Iris pigment epithelial cell (primary cell): Measurements from ENCODE around the gene MYO5B.

ENCODE experiments used
- DNase-seq: peaks from one replicate; pipeline ENCODE4 v3.0.0-alpha.2; 2011; ENCODE audit warnings: low read depth

Gene MYO5B

DNA sequence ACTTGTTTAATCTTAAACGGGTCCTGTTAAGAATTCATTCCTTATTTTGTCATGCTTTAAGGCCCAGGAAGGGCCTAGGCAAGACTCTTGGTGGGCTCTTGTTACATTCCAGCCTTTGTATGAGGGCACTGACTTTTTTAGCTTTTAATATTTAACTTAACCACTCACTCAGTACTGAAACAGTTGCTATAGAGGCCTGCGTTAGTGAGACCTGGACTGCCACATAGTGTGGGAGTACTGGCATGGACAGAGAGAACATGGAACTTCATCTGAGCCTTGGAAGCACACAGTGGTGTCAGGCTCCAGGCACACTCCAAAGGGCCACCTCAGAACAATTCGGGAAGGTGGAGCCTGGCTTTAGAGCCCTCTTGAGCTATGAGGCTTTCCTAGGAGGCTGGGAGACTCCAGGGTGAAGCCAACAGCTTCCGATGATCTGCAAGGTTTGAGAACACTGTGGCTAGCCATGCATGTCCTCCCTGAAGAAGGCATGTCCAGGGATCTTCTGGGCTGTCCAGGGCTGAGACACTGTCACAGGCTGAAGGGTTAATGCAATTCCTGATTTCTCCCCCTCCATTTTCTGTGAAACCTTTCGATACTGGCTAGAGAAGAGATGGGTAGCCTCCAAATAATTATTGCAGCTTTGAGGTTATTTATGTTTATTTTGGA is 226.2 kb downstream of the MYO5B start:
- no peak for DNase-seq

GRCh38 chr18:49967636-49968313 is 227.2 kb downstream of the MYO5B start:
- DNase-seq, result no peak

DNA sequence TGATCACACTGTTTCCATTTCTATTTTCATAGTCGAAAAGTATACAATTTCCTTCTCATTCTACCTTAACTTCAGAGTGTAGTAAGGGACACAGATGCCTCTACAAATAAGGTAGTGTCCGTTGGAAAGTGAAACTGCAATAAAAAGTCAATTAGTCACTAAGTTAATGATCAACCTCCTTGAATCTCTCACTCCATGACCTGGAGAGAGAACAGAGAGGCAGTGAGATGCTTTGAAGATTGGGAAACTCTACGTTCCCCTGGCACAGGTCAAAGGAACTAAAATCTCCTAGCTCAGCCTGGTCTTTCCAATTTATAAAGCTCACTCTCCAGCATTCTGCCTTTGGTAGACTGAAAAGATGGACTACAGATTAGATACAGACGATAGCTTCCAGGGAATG is 227.8 kb downstream of the MYO5B start:
- DNase-seq, result no peak

DNA sequence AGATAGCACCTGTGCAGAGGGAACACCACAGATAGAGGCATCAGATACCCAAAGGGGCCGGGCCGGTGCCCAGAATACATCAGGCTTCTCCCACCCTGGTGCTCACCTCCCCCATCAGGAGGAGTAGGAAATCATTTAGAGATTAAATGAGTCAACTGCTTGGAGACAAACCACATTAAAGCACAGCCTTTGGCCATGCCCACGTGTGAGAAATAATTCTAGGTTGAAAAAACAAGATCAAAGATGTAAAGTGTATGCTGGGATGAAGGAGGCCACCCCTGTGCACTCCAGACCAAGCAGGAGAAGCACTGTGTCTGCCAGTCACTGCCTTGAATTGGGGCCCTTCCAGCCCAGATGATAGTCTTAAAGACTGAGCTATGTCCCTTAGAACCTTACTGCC is 228.9 kb downstream of the MYO5B start:
- DNase-seq, result no peak

- no peak for DNase-seq
These were observed 231.7 kb downstream of the MYO5B start for GRCh38 chr18:49963217-49963616.

DNA sequence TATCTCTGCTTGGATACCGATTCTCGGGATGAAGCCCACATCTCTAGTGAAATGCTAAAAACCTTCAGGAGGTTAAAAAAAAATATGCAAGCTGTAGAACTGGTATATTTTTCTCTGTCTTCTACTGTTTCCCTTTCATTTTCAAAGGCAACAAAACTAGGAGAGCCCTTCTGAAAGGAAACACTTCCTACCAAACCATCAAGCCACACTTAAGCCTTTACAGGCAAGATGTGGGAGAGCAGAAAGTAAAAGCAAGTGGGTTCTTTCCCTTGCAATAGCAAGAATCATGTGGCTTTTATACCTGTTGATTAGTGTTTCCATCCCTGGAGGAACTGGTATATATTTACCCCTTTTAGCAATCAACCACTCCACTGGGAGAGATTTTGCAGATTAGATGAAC is 233.7 kb downstream of the MYO5B start:
- no peak for DNase-seq

- no peak for DNase-seq
These were observed 234.6 kb downstream of the MYO5B start for GRCh38 chr18:49960376-49960775.

DNA sequence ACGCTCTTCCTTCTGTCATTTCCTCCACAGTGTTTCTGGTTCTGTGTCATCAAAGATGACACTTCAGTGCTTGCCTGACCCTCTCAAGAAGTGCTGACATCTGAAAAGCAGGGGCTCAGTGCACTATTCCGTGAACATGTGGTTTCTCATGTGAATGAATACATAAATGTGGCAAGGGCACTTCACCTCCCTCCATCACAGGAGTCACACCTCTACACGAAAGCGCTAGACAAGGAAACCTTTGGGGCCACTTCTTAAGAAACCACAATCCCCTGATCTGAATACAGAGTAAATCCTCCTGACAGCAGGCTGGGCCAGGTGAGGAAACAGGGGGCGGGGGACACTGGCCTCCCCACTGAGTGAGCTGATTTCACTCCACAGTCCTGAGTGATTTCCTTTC is 235.8 kb downstream of the MYO5B start:
- no peak for DNase-seq

DNA sequence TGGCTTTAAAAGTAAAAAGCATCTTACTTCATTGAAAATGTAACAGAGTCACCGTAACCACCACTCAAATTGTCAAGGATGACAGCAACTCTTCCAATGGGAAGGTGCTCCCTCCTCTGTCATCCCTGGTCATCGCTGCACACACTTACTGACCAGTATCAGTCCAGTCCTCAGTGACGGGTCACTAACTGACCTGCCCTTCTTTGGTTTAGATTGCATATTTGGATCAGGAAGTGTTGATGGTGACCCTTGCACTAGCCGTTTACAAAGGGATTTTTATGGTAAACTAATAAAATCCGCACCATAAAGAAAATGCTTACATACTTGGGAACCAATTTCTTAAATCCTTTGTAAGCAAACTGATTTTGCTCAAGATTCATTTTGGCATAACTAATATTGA is 239.7 kb downstream of the MYO5B start:
- no peak for DNase-seq

DNA sequence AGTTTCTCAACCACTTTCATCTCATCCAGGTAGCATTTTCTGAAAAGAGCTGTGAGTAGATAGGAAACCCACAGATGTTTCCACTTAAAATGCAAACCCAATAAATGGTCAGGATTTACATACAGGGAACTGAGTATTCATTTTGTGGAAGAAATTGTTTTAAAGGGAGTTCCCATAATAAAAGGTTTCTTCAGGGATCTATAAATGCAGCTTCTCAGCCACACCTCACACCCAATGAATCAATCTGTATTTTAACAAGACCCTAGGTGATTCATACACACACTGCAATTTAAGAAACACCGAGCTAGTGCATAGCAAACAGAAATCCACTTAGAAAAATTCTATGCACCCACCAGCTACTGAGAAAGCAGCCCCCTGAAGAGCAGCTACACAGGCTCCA is 241.6 kb downstream of the MYO5B start:
- no peak for DNase-seq

DNA sequence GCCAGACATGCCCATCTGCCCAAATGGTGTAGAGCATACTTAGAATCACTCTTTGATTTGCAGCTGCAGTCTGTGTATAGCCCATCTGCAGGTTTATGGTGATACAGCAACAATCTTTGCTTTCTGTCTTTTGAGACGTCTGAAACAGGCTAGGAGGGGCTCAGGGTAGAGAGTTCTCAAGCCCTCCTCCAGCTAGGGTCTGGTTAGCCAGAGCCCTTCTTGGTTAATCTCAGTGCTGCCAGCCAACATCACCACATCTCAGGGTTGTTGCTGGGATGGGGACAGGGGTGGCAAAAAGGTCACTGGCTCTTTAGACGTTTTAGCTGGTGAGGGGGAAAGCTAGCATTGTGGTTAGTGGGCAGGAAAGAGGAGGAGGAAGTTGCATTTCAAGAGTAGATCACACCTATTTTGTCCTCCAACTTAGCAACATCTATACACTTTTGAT is 245.0 kb downstream of the MYO5B start:
- no peak for DNase-seq

DNA sequence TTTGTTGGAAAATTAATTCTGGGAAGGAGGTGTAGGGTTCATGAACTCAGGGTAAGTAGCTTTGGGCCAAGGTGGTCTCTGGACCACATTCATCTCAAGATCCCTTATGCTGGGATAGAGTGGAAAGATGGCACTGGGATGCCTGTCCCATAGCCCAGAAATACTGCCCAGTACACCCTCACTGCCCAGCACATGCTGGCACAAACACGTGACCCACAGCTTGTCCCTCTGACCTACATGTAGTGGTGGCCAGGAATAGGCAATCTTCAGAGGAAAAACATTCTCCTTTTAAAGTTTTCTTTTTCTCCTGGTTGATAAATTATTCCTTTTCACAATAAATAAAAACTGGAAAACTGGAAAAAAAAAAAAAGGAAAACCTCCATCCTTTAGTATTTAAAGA is 246.0 kb downstream of the MYO5B start:
- no peak for DNase-seq

GRCh38 chr18:49944663-49945062 is 250.3 kb downstream of the MYO5B start:
- DNase-seq, result peak; percentile 36

DNA sequence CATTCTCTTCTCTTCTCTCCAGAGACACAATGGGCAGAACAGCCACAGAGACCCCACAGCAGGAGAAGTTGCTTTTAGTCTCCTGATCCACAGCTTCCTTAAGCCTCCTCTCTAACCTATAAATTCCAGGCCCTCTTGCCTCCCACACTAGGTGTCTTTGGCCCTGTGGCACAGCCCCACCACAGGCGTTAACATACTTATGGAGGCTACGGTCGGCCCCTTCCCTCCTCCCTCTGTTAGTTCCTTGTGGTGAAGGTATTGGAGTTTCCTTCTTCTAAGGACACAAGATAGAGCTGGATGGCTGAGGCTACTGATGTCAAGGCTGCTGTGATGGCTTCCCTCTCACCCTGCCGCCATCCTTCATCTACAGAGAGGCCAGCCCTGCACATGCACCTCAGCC is 258.1 kb downstream of the MYO5B start:
- DNase-seq, result no peak

DNA sequence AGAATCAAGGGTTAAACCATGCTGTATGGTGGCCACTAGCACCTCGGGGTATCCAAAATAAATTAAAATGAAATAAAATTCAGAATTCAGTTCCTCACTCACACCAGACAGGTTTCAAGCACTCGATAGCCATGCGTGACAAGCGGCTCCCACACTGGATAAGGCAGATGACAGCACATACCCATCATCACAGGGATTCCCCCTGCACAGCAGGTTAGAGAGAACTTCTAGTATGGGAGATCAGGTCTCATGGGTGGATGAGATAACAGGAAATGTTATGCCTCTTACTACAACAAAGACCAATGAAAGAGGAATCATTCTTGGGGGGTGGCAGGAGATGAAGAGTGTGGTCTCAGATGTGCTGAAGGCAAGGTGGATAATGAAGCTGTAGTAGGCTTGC is 259.7 kb downstream of the MYO5B start:
- no peak for DNase-seq

DNA sequence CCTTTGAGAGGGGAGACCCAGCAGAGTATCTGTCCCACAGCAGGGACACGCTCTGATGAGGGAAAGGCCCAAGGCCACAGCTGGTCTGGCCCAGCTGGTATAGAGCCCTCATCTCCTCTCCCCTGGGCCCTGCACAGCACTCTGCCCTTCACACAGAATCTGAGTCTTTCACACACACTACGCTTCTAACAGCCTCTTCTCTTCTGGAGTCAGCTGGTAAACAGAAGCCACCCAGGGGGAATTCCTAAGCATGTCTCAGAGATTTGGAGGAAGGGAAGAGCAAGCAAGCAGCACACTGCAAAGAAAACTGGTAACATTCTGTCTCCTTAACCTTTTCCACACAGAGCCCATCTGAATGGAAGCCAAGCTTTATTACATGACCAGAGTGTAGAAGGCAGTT is 260.5 kb downstream of the MYO5B start:
- DNase-seq, result no peak

DNA sequence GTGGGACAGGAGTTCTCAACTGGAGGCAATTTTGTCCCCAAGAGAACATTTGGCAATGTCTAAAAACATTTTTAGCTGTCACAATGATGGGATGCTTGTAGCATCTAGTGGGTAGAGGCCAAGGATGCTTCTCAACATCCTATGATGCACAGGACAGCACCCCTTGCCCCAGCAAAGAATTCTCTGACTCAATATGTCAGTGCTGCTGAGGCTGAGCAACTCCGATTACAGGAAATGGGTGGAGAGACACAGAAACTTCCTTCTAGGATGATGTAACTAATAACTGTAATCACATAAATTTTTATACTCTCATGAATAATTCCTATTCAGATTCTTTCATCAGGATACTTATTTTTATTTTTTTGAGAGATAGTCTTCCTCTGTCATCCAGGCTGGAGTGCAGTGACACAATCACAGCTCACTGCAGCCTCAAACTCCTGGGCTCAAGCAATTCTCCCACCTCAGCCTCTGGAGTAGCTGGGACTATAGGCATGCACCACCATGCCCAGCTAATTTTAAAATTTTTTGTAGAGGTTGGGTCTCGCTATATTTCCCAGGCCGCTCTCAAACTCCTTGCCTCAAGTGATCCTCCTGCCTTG is 261.3 kb downstream of the MYO5B start:
- peak; percentile 24 for DNase-seq

DNA sequence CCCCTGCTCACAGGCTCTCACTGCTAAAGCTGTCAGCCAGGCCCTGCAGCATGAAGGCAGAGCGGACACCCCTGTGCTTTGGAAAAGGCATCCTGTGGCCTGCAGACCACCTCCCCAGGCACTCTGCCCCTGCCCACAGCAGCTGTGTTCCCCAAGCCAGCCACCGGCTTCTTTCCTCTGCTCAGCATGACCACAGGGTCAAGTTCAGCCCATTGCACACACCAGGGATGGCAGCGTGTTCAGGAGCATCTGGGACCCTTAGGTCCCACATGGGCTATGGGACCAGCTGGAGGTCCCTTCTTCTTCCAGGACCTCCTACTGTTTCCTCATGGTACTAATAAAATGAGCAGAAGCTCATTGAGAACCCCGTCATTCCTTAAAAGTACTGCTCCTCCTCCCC is 263.2 kb downstream of the MYO5B start:
- no peak for DNase-seq

- DNase-seq, result no peak
These were observed 263.8 kb downstream of the MYO5B start for GRCh38 chr18:49931179-49931578.

- DNase-seq, result no peak
These were observed 268.7 kb downstream of the MYO5B start for GRCh38 chr18:49926106-49926745.

DNA sequence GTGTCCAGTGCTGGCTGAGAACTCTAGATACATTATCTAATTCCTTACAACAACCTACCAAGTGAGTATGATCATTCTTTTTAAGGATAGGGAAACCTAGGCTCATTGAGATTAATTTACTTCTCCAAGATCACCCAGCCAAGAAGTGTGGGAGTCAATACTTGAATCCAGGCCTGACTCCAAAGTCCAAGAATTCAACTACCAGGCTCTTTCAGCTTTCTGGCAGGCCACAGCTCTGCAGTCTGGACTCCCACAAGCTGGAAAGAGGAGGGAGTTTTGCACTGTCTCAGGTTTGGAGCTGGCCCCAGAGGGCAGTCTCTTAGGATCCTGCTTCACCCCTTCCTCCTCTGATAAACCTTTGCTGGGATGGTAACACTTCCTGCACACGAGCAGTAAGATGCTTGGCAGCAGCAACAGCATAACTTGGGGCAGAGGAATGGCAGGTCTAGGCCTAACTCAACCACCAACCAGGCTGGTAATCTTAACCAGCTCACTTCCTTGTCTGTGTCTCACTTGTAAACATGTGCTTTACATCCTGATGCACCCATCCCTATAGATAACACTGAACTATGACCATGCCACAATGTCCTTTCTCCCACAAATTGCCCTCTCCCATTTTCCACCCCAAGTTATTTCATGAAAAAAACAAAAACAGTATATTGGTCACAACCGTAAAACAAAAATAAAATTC is 270.5 kb downstream of the MYO5B start:
- no peak for DNase-seq

GRCh38 chr18:49922228-49922627 is 272.7 kb downstream of the MYO5B start:
- DNase-seq, result no peak
